Right atrium auricular region (tissue), 2 donors: ENCODE results near the gene TBK1. TPM values are rescaled to one million over a fixed set of nuclear protein-coding genes. Genes with fewer than 3 reads are reported as not detected.

ENCODE experiments used
- DNase-seq: peaks from one replicate; pipeline ENCODE4 v3.0.0-alpha.2; 2019; ENCODE audit warnings: low spot score
- H3K27ac ChIP-seq, 2 donors: fragments of 200-600 bp; sonication (generic); 1 replicate in 1 of 2; 2 replicates in 1 of 2; pipeline ENCODE4 v1.5.1; 2016 to 2019
- H3K27me3 ChIP-seq, 2 donors: fragments of 200-600 bp; sonication (generic); one replicate each; pipeline versions ENCODE4 v1.5.1 to v1.6.0; 2017 to 2019
- H3K36me3 ChIP-seq: fragments of 200-600 bp; sonication (generic); one replicate; pipeline ENCODE4 v1.5.1; 2016
- H3K4me1 ChIP-seq, 2 donors: fragments of 200-600 bp; sonication (generic); one replicate each; pipeline versions ENCODE4 v1.5.1 to v1.6.0; 2017 to 2019
- H3K4me3 ChIP-seq, 2 donors: fragments of 200-600 bp; sonication (generic); 1 replicate in 1 of 2; 2 replicates in 1 of 2; pipeline ENCODE4 v1.5.1; 2017 to 2019; ENCODE audit warnings: mild to moderate bottlenecking in 1 of 2, moderate library complexity in 1 of 2
- H3K9me3 ChIP-seq, 2 donors: fragments of 200-600 bp; sonication (generic); one replicate each; pipeline ENCODE4 v1.5.1; 2019
- total RNA-seq, 2 donors: library from RNA; depleted of rRNA; stranded (reverse); fragments of >200 nt; gene quantifications; one replicate each; pipeline ENCODE4 v1.1.0, GENCODE V29; 2016
- TF ChIP-seq, protein P1 (sequence below), 2 donors: fragments of 200-600 bp; sonication (generic); IDR thresholded peaks; one replicate each; pipeline ENCODE4 v1.5.1; 2019; ENCODE audit warnings: antibody characterized with exemption in 2 of 2

Gene TBK1
- total RNA-seq, 2 donors from 2014 or later = 11.3 to 12.2 TPM

DNA sequence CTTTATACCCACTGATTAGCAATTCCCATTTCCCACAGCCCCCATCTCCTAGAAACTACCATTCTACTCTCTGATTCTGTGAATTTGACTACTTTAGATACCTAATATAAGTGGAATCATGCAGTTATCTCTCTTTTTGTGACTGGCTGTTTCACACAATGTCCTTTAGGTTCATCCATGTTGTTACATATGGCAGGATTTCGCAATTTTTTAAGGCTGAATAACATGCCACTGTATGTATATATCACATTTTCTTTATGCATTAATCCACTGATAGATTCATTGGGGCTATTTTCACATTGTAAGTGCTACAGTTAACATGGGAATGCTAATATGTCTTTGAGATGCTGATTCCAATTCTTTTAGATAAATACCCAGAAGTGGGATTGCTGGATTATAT is 11.8 kb upstream of the TBK1 start:
- H3K27me3 ChIP-seq = no peaks in the 10 kb centered on the region
- H3K9me3 ChIP-seq = no peaks in the 10 kb centered on the region
- H3K36me3 ChIP-seq = peaks cover 54% of the 10 kb centered on the region
- no peaks in the 10 kb centered on the region for H3K4me1 ChIP-seq
- no peak overlapping the region for H3K27ac ChIP-seq
- TF ChIP-seq, protein P1, sequence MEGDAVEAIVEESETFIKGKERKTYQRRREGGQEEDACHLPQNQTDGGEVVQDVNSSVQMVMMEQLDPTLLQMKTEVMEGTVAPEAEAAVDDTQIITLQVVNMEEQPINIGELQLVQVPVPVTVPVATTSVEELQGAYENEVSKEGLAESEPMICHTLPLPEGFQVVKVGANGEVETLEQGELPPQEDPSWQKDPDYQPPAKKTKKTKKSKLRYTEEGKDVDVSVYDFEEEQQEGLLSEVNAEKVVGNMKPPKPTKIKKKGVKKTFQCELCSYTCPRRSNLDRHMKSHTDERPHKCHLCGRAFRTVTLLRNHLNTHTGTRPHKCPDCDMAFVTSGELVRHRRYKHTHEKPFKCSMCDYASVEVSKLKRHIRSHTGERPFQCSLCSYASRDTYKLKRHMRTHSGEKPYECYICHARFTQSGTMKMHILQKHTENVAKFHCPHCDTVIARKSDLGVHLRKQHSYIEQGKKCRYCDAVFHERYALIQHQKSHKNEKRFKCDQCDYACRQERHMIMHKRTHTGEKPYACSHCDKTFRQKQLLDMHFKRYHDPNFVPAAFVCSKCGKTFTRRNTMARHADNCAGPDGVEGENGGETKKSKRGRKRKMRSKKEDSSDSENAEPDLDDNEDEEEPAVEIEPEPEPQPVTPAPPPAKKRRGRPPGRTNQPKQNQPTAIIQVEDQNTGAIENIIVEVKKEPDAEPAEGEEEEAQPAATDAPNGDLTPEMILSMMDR (IDR thresholded peaks at IDR 0.05) = no peak
- no peak for DNase-seq
- H3K4me3 ChIP-seq = no peak overlapping the region

DNA sequence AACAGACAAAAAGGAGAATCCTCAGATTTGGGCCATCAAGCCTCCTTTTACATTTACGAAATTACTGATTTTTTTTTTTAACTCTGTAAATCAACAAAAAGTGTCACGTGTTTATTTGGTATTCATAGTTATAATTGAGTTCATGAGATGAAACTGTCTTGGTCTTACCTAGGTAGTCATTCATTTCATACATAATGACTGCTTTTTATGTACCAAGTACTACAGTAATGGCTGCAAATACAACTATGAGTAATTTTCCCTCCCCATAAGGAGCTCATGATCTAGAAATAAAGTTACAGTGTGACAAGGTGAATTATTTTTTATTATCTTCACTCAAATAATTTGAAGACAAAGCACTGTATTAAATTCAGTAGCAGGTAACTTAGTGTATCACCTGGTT is 6.4 kb upstream of the TBK1 start:
- H3K27ac ChIP-seq = no peak overlapping the region
- no peak for DNase-seq
- H3K4me1 ChIP-seq = no peaks in the 10 kb centered on the region
- H3K4me3 ChIP-seq = no peak overlapping the region
- peaks cover 11% of the 10 kb centered on the region for H3K36me3 ChIP-seq
- TF ChIP-seq, protein P1 (IDR thresholded peaks at IDR 0.05) = no peak
- H3K27me3 ChIP-seq = no peaks in the 10 kb centered on the region
- H3K9me3 ChIP-seq = no peaks in the 10 kb centered on the region

DNA sequence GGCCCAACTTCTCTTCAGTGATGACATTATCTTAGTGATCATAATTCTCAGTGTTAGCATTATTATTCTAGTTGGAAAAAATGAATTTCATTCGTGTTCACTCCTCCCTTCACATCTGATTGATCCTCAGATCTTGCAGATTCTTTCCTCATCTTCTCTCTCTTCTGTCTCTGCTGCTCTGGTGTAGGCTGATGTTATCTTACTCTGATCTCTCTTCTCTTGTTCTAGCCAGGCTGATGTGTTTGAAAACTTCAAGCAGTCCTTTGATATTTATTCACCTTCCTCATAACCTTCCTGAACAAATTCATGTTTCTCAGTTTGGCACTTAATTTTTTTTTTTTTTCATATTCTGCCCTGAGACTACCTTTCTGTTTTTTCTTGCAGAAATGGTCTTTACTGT is 5.6 kb upstream of the TBK1 start:
- Histone ChIP-seq H3K9me3 (no peaks in the 10 kb centered on the region), H3K36me3 (peaks cover 11% of the 10 kb centered on the region), H3K4me1 (peaks cover 0 to 6% of the 10 kb centered on the region in 2 donors), H3K27ac (no peak overlapping the region), H3K27me3 (no peaks in the 10 kb centered on the region), H3K4me3 (no peak overlapping the region)
- DNase-seq = no peak
- TF ChIP-seq, protein P1 (IDR thresholded peaks at IDR 0.05) = no peak

DNA sequence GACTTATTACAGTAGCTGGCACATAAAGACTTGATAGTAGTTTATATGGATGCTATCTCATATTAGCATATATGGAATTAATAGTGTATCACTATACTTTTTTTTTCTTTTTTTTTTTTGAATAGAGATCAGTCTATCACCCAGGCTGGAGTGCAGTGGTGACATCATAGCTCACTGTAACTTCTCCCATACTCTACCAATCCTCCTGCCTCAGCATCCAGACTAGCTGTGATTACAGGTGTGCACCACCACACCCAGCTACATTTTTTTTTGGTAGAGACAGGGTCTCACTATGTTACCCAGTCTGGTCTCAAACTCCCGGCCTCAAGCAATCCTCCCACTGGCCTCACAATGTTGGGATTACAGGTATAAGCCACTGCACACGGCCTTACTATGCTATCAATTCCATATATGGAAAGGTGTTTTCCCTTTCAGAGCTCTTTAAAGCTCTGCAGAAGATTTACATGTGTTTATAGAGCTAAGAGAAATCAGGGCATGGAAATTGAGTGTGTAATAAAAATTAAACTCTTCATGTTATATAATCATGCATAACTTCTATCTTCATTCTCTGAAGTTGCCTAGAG is 1.8 kb upstream of the TBK1 start:
- no peak for DNase-seq
- H3K4me3 ChIP-seq = no peak overlapping the region
- no peaks in the 10 kb centered on the region for H3K9me3 ChIP-seq
- peaks cover 0 to 18% of the 10 kb centered on the region in 2 donors for H3K4me1 ChIP-seq
- H3K36me3 ChIP-seq = no peaks in the 10 kb centered on the region
- TF ChIP-seq, protein P1 (IDR thresholded peaks at IDR 0.05) = no peak
- no peaks in the 10 kb centered on the region for H3K27me3 ChIP-seq
- H3K27ac ChIP-seq = no peak overlapping the region

DNA sequence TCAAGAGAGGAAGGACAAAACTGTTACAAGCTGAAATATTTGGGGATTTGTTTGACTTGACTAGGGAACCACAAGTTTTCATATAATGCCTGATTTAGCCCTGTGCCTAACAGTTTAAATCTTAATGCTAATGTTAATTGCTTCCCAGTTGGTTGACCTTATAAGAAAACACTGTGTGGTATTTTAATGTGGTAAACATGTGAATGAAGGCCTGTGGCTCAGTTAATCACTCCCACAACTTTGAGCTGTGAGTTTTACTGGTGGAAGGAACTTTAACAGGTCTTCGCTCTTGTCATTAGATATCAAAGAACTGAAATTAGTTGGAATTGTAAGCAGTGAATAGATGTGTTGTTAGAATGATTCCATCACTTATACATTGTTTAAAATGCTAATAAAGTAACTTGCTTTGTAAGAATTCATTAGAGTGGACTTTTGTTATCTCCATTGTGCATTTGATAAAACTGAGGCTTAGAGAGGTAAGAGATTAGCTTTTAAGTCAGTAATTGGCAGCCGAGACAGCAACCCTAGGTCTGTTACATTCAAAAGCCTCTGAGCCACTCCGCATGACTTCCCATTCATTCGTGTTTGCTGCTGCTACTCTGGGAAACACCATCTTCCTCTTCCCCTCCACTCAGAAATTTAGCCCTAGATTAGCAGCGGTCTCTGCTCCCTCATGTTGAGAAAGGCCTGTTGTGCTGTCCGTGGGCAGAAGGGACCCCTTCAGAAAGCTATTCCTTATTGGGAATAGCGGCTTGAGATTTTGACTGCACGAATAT is 1.0 kb upstream of the TBK1 start:
- H3K27ac ChIP-seq = peak overlapping the region; percentile 97 to 98
- DNase-seq = no peak
- no peaks in the 10 kb centered on the region for H3K9me3 ChIP-seq
- H3K27me3 ChIP-seq = no peaks in the 10 kb centered on the region
- H3K4me1 ChIP-seq = peaks cover 0 to 18% of the 10 kb centered on the region in 2 donors
- H3K36me3 ChIP-seq = no peaks in the 10 kb centered on the region
- H3K4me3 ChIP-seq = peak overlapping the region; percentile 95 to 96
- TF ChIP-seq, protein P1 (IDR thresholded peaks at IDR 0.05) = no peak
